HEK293T (cell line): ENCODE measurements around the gene GDF11.

Experiments
- CTCF ChIA-PET: fragments of 350-600 bp; formaldehyde crosslinking; extraction: SDS; loops from one replicate; lab custom pipeline; 2021; ENCODE audit warnings: antibody characterized with exemption, inconsistent platforms; lab: Yijun Ruan, JAX
- POLR2A ChIA-PET: fragments of 350-600 bp; formaldehyde crosslinking; extraction: SDS; loops from one replicate; lab custom pipeline; 2020; ENCODE audit warnings: antibody characterized with exemption, inconsistent platforms; lab: Yijun Ruan, JAX
- DNase-seq: peaks from one replicate; pipeline ENCODE4 v3.0.0; 2012; ENCODE audit warnings: mixed read lengths; ENCODE audit errors: extremely low spot score
- ARNT ChIP-seq: fragments of 450-650 bp; IDR thresholded peaks from 2 replicates; pipeline ENCODE4 v1.6.1; 2017; ENCODE audit warnings: mild to moderate bottlenecking
- BHLHE40 ChIP-seq: fragments of 450-650 bp; IDR thresholded peaks from 2 replicates; pipeline ENCODE4 v1.6.1; 2016; ENCODE audit warnings: mild to moderate bottlenecking, moderate library complexity, borderline replicate concordance
- CTBP1 ChIP-seq: fragments of 450-650 bp; IDR thresholded peaks from 2 replicates; pipeline ENCODE4 v1.6.1; 2016; ENCODE audit warnings: borderline replicate concordance
- ELF4 ChIP-seq: fragments of 450-650 bp; IDR thresholded peaks from 2 replicates; pipeline ENCODE4 v1.6.1; 2017; ENCODE audit warnings: antibody characterized with exemption
- FOXA1 ChIP-seq: fragments of 450-650 bp; IDR thresholded peaks from 2 replicates; pipeline ENCODE4 v1.6.1; 2016; ENCODE audit warnings: mild to moderate bottlenecking
- FOXK2 ChIP-seq: fragments of 450-650 bp; IDR thresholded peaks from 2 replicates; pipeline ENCODE4 v1.6.1; 2016; ENCODE audit warnings: mild to moderate bottlenecking
- FOXM1 ChIP-seq: fragments of 450-650 bp; IDR thresholded peaks from 2 replicates; pipeline ENCODE4 v1.6.1; 2017; ENCODE audit warnings: mild to moderate bottlenecking, borderline replicate concordance
- HDGF ChIP-seq: fragments of 450-650 bp; IDR thresholded peaks from 2 replicates; pipeline ENCODE4 v1.6.1; 2017; ENCODE audit warnings: antibody characterized with exemption, borderline replicate concordance
- L3MBTL2 ChIP-seq: fragments of 450-650 bp; conservative IDR thresholded peaks from 2 replicates; pipeline ENCODE4 v1.6.1; 2016; ENCODE audit warnings: mild to moderate bottlenecking
- LEF1 ChIP-seq: fragments of 450-650 bp; IDR thresholded peaks from 2 replicates; pipeline ENCODE4 v1.6.1; 2017; ENCODE audit warnings: mild to moderate bottlenecking, borderline replicate concordance
- NFRKB ChIP-seq: fragments of 450-650 bp; IDR thresholded peaks from 2 replicates; pipeline ENCODE4 v1.6.1; 2016; ENCODE audit warnings: mild to moderate bottlenecking, moderate library complexity
- SP1 ChIP-seq: fragments of 450-650 bp; IDR thresholded peaks from 2 replicates; pipeline ENCODE4 v1.6.1; 2017
- SUZ12 ChIP-seq: fragments of 450-650 bp; IDR thresholded peaks from 2 replicates; pipeline ENCODE4 v1.6.1; 2016; ENCODE audit warnings: mild to moderate bottlenecking
- TARDBP ChIP-seq: fragments of 450-650 bp; IDR thresholded peaks from 2 replicates; pipeline ENCODE4 v1.6.1; 2016
- ZNF384 ChIP-seq: fragments of 450-650 bp; IDR thresholded peaks from 2 replicates; pipeline ENCODE4 v1.6.1; 2016
- TF ChIP-seq, protein P1 (sequence below): fragments of 450-650 bp; IDR thresholded peaks from 2 replicates; pipeline ENCODE4 v1.6.1; 2016

GDF11 gene

DNA sequence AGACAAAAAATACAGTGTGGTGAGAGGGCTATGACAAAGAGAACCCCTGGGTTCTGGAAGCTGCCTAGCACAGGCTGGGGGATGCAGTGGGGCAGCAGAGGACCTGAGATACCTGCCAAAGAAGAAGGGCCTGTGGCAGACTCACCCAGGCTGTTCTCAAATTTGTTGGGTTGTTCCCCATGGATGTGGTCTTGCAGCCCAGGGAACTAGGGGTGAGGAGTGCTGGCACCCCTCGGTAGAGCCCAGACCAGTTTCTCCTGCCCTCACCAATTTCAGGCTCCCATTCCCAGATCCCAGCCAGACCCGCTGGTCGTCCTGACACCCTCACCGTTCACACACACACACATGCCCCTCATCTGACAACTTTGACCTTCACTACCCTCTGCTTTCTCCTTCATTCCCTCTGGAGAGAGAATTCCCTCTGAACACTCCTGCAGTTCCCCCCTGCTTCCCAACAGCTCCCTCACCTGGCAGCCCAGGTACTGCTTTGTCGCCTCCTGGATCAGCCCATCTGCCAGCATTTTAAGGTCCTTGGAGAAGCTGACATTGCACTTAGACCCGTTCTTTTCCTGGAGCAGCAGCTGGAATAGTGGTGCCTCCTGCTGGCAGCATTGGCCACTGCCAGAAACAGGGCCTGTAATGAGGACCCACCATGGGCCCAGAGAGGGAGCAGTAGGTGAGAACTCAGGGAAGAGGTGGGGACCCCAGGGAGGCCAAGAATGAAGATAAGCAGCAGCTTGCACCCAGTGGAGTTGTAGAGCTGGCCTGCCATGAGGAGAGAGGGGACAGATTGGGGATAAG lies 5.9 kb upstream of the GDF11 start:
- POLR2A ChIA-PET = interaction anchor here (0.8 to 3.3 kb wide), 7 partner anchors 8 to 92 kb away, joined by 3 to 28 read pairs (median 10); partner anchors contain the start of genes CD63, DNAJC14, ORMDL2 and SARNP
- CTCF ChIA-PET = interaction anchor here (0.6 to 4.5 kb wide), 21 partner anchors 8 to 361 kb away, joined by 3 to 32 read pairs (median 4); partner anchors contain the start of genes BLOC1S1, DNAJC14, ORMDL2 and PYM1
- 0 out of 2 replicates have a peak, but pooled peaks have one; percentile 45 for TF ChIP-seq HDGF
- TF ChIP-seq ELF4 = no peak
- TF ChIP-seq SP1 = no peak
- peak; percentile 70 for DNase-seq

DNA sequence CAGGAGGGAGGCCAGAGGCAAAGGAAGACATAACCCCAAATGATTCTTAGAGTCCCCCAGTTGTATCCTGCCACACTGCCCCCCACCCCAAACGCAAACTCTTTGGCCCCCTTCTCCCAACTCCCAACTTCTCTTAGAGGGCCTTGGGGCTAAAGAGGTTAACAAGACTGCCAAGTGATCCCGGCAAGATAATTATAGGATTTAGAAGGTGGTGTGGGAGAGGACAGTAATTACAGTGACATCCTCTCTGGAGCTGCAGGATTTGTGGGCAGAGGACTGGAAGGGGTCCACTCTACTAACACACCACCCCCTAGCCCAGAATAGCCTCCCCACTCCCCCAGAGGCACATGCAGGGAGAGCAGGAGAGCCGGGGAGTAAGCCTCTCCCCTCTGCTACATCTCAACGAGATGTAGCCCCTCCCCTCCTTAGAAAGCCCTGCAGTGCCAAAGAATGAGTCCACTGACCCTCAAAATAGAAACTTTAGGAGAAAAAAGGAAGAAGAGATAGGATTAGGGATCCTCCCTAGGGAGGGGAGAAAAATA lies 5.3 kb upstream of the GDF11 start:
- ChIA-PET POLR2A (interaction anchor here (0.6 to 3.3 kb wide), 13 partner anchors 8 to 309 kb away, joined by 3 to 28 read pairs (median 3); partner anchors contain the start of genes BLOC1S1, CD63, DNAJC14 and ORMDL2), CTCF (interaction anchor here (0.6 to 4.5 kb wide), 37 partner anchors 8 to 361 kb away, joined by 3 to 32 read pairs (median 4); partner anchors contain the start of genes BLOC1S1, CD63, DNAJC14 and MMP19)
- DNase-seq = no peak
- no peak for TF ChIP-seq ZNF384
- no peak for TF ChIP-seq HDGF
- no peak for TF ChIP-seq SUZ12
- no peak for TF ChIP-seq BHLHE40
- no peak for TF ChIP-seq FOXM1
- TF ChIP-seq L3MBTL2 = no peak
- no peak for TF ChIP-seq NFRKB
- no peak for TF ChIP-seq FOXK2
- no peak for TF ChIP-seq TARDBP
- TF ChIP-seq FOXA1 = no peak
- no peak for TF ChIP-seq SP1
- TF ChIP-seq ELF4 = no peak
- TF ChIP-seq ARNT = no peak
- TF ChIP-seq, protein P1, sequence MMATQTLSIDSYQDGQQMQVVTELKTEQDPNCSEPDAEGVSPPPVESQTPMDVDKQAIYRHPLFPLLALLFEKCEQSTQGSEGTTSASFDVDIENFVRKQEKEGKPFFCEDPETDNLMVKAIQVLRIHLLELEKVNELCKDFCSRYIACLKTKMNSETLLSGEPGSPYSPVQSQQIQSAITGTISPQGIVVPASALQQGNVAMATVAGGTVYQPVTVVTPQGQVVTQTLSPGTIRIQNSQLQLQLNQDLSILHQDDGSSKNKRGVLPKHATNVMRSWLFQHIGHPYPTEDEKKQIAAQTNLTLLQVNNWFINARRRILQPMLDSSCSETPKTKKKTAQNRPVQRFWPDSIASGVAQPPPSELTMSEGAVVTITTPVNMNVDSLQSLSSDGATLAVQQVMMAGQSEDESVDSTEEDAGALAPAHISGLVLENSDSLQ = no peak
- TF ChIP-seq LEF1 = no peak
- TF ChIP-seq CTBP1 = no peak

DNA sequence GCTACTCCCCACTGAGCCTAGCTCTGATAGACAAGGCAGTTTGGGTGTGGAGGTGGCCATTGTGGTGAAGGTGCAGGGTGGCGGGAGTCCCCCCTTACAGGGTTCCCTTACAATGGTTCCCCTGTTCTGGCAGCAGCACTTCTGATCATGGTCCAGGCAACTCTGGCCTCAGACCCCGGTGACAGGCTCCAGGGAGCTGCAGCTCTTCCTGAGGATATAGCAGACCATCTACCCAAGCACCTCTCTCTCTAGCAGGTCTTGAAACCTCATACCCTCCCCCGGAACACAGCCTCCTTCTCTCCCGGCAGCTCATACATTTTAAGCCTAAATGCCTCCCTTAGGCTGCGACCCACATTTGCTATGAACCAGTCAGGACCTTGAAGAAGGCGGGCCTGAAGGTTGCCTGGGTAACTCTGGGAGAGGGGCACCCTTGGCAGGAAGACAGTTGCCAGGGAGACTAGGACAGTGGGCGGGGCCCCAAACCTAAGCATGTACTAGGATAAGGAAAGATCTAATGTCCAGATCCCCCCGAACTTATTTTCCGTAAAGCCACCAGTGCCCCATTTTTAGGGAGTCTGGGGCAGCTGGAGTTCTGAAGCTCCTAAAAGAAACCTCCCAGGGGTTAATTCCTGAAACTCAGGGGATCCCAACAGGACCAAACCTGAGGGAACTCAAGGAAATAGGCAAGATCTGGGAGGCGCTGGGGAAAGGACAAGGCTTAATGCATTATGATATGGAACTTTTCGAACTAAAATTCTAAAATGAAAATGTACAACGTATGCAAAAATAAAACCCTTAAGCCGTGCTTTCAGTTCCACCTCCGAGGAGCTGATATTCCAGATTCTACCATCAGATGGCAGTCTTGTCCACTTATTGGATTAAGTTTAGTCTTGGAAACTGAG lies 4.5 kb upstream of the GDF11 start:
- CTCF ChIA-PET = interaction anchor here (0.5 to 4.5 kb wide), 40 partner anchors 9 to 956 kb away, joined by 3 to 32 read pairs (median 4); partner anchors contain the start of genes BLOC1S1, CD63, DNAJC14 and MMP19
- DNase-seq = peak; percentile 76
- TF ChIP-seq, protein P1 = peak; percentile 78
- TF ChIP-seq SUZ12 (no peak), FOXM1 (no peak)
- POLR2A ChIA-PET = interaction anchor here (0.6 to 3.3 kb wide), 15 partner anchors 9 to 367 kb away, joined by 3 to 28 read pairs (median 3); partner anchors contain the start of genes BLOC1S1, CD63, DNAJC14 and ORMDL2

- ChIA-PET CTCF (interaction anchor here (0.5 to 4.5 kb wide), 20 partner anchors 8 to 955 kb away, joined by 3 to 32 read pairs (median 4); partner anchors contain the start of genes CD63, ORMDL2, RAB5B and SARNP), POLR2A (interaction anchor here (0.8 to 3.3 kb wide), 11 partner anchors 8 to 366 kb away, joined by 3 to 28 read pairs (median 3); partner anchors contain the start of genes BLOC1S1, CD63, DNAJC14 and ORMDL2)
- TF ChIP-seq LEF1 (no peak), NFRKB (no peak), ZNF384 (no peak), FOXM1 (no peak), ELF4 (no peak), TARDBP (no peak), CTBP1 (no peak), BHLHE40 (no peak), FOXA1 (no peak), L3MBTL2 (no peak), HDGF (no peak), SUZ12 (no peak), SP1 (no peak), FOXK2 (no peak), ARNT (no peak)
- TF ChIP-seq, protein P1 = no peak
- no peak for DNase-seq
Measured at GRCh38 chr12:55739025-55739378, 3.9 kb upstream of the GDF11 start.

GRCh38 chr12:55741931-55742680 lies 816 bp upstream of the GDF11 start:
- CTCF ChIA-PET = interaction anchor here (0.6 to 1.0 kb wide), 5 partner anchors 11 to 296 kb away, joined by 3 to 5 read pairs (median 4); no protein-coding TSS in a partner anchor
- POLR2A ChIA-PET = interaction anchor here (1.0 to 2.3 kb wide), 4 partner anchors 13 to 185 kb away, joined by 4 to 15 read pairs (median 6); partner anchors contain the start of genes DNAJC14, ORMDL2, PYM1 and SARNP
- DNase-seq = no peak
- TF ChIP-seq FOXK2 = no peak
- TF ChIP-seq, protein P1 = no peak
- no peak for TF ChIP-seq HDGF
- no peak for TF ChIP-seq ARNT
- no peak for TF ChIP-seq FOXM1
- TF ChIP-seq SP1 = no peak
